Parathyroid adenoma (tissue), 2 donors: ENCODE results near the gene NR0B2.

Experiments
- H2AFZ ChIP-seq: fragments of 300-600 bp; sonication (generic); one replicate; pipeline ENCODE4 v1.7.0; 2017; ENCODE audit warnings: antibody characterized with exemption, mild to moderate bottlenecking
- H3K27ac ChIP-seq: fragments of 300-600 bp; sonication (generic); one replicate; pipeline ENCODE4 v1.7.0; 2017
- H3K27me3 ChIP-seq: fragments of 300-600 bp; sonication (generic); one replicate; pipeline ENCODE4 v1.7.0; 2017; ENCODE audit warnings: low read length; ENCODE audit not compliant: control insufficient read depth, insufficient read depth
- H3K36me3 ChIP-seq: fragments of 300-600 bp; sonication (generic); one replicate; pipeline ENCODE4 v1.7.0; 2017; ENCODE audit warnings: low read length; ENCODE audit not compliant: control insufficient read depth, insufficient read depth
- H3K4me1 ChIP-seq: fragments of 300-600 bp; sonication (generic); one replicate; pipeline ENCODE4 v1.7.0; 2017; ENCODE audit warnings: control low read depth
- H3K4me2 ChIP-seq: fragments of 300-600 bp; sonication (generic); one replicate; pipeline ENCODE4 v1.7.0; 2017; ENCODE audit warnings: low read length
- H3K4me3 ChIP-seq: fragments of 300-600 bp; sonication (generic); one replicate; pipeline ENCODE4 v1.7.0; 2017; ENCODE audit warnings: low read depth, low read length
- H3K79me2 ChIP-seq: fragments of 300-600 bp; sonication (generic); one replicate; pipeline ENCODE4 v1.7.0; 2017; ENCODE audit warnings: control low read depth
- H3K9ac ChIP-seq: fragments of 300-600 bp; sonication (generic); one replicate; pipeline ENCODE4 v1.7.0; 2017; ENCODE audit warnings: mild to moderate bottlenecking
- H3K9me3 ChIP-seq: fragments of 300-600 bp; sonication (generic); one replicate; pipeline ENCODE4 v1.7.0; 2017; ENCODE audit warnings: low read length; ENCODE audit not compliant: control insufficient read depth
- CTCF ChIP-seq: fragments of 300-600 bp; sonication (generic); IDR thresholded peaks from one replicate; pipeline ENCODE4 v1.7.0; 2017; ENCODE audit warnings: antibody characterized with exemption, mild to moderate bottlenecking
- donor health status: primary hyperparathyroidism.

The NR0B2 gene

GRCh38 chr1:26922901-26923300 lies 9.1 kb upstream of the NR0B2 start:
- Histone ChIP-seq H3K4me3 (peak overlapping the region; percentile 89), H3K27ac (no peak overlapping the region), H2AFZ (no peak overlapping the region), H3K27me3 (no peaks in the 10 kb centered on the region), H3K4me1 (no peaks in the 10 kb centered on the region), H3K36me3 (no peaks in the 10 kb centered on the region), H3K79me2 (peaks cover 12% of the 10 kb centered on the region), H3K9ac (no peak overlapping the region), H3K9me3 (no peaks in the 10 kb centered on the region), H3K4me2 (peak overlapping the region; percentile 89)
- TF ChIP-seq CTCF, result no peak

GRCh38 chr1:26922431-26922729 lies 8.6 kb upstream of the NR0B2 start:
- Histone ChIP-seq H3K9me3 (no peaks in the 10 kb centered on the region), H3K9ac (peak overlapping the region; percentile 61), H3K27me3 (no peaks in the 10 kb centered on the region), H3K36me3 (no peaks in the 10 kb centered on the region), H3K4me1 (no peaks in the 10 kb centered on the region), H3K79me2 (peaks cover 12% of the 10 kb centered on the region), H3K4me3 (peak overlapping the region; percentile 89), H3K4me2 (peak overlapping the region; percentile 89), H3K27ac (no peak overlapping the region), H2AFZ (no peak overlapping the region)
- TF ChIP-seq CTCF, result no peak

GRCh38 chr1:26921540-26922430 lies 8.0 kb upstream of the NR0B2 start, which contains the start of gene NUDC:
Gene NUDC (plus strand): TSS chr1:26921743. CDS start chr1:26921849, 106 bp downstream.
- Histone ChIP-seq H3K4me1 (no peaks in the 10 kb centered on the region), H3K79me2 (peaks cover 12% of the 10 kb centered on the region), H3K27ac (peak within 1 kb of the TSS; percentile 66), H3K36me3 (no peaks in the 10 kb centered on the region), H3K9me3 (no peaks in the 10 kb centered on the region), H2AFZ (peak within 1 kb of the TSS; percentile 94), H3K27me3 (no peaks in the 10 kb centered on the region), H3K4me2 (peak within 1 kb of the TSS; percentile 89), H3K4me3 (peak within 1 kb of the TSS; percentile 89), H3K9ac (peak within 1 kb of the TSS; percentile 61)
- no peak for TF ChIP-seq CTCF

GRCh38 chr1:26921126-26921539 lies 7.4 kb upstream of the NR0B2 start:
- H3K9me3 ChIP-seq, result no peaks in the 10 kb centered on the region
- H3K36me3 ChIP-seq, result no peaks in the 10 kb centered on the region
- H3K9ac ChIP-seq, result no peak overlapping the region

More at GRCh38 chr1:26921126-26921539, 7.4 kb upstream of the NR0B2 start:
- Histone ChIP-seq H3K27ac (peak overlapping the region; percentile 63), H3K4me1 (no peaks in the 10 kb centered on the region), H3K4me2 (peak overlapping the region; percentile 89), H2AFZ (peak overlapping the region; percentile 94), H3K79me2 (peaks cover 11% of the 10 kb centered on the region), H3K27me3 (no peaks in the 10 kb centered on the region), H3K4me3 (peak overlapping the region; percentile 89)
- TF ChIP-seq CTCF, result no peak
